Sigmoid colon (tissue), 7 donors: ENCODE data around the gene ATXN2. TPM values are rescaled to one million over a fixed set of nuclear protein-coding genes. Genes with fewer than 3 reads are reported as not detected.

Experiments
- DNase-seq: peaks from one replicate; pipeline ENCODE4 v3.0.0-alpha.2; 2019
- H3K27ac ChIP-seq, 4 donors: fragments of 200-600 bp; sonication (generic); one replicate each; pipeline ENCODE4 v1.5.1; 2016 to 2019; ENCODE audit warnings: mild to moderate bottlenecking in 1 of 4
- H3K27me3 ChIP-seq, 3 donors: fragments of 200-600 bp; sonication (generic); one replicate each; pipeline ENCODE4 v1.5.1; 2019; ENCODE audit warnings: mild to moderate bottlenecking in 1 of 3
- H3K36me3 ChIP-seq, 4 donors: fragments of 200-600 bp; sonication (generic); one replicate each; pipeline ENCODE4 v1.5.1; 2016 to 2019
- H3K4me1 ChIP-seq, 4 donors: fragments of 200-600 bp; sonication (generic); one replicate each; pipeline ENCODE4 v1.5.1; 2017 to 2019
- H3K4me3 ChIP-seq, 4 donors: fragments of 200-600 bp; sonication (generic); one replicate each; pipeline ENCODE4 v1.5.1; 2017 to 2019; ENCODE audit warnings: mild to moderate bottlenecking in 2 of 4, moderate library complexity in 1 of 4
- H3K9me3 ChIP-seq, 4 donors: fragments of 200-600 bp in 3 of 4; sonication (generic) in 3 of 4; one replicate each; pipeline versions ENCODE4 v1.5.1 to v1.6.1; 2013 to 2019
- CTCF ChIP-seq, 4 experiments: fragments of 450-650 bp in 3 of 4; fragments of 200-600 bp in 1 of 4; IDR thresholded peaks; one replicate each; pipeline ENCODE4 v1.5.1; 2016 to 2019; ENCODE audit warnings: antibody characterized with exemption in 4 of 4, mild to moderate bottlenecking in 3 of 4, moderate library complexity in 2 of 4
- EP300 ChIP-seq, 4 donors: sonication (generic); formaldehyde crosslinking; IDR thresholded peaks; one replicate each; pipeline ENCODE4 v1.6.1; 2017; ENCODE audit warnings: antibody characterized with exemption in 4 of 4
- POLR2A ChIP-seq, 2 donors: fragments of 450-650 bp; IDR thresholded peaks; one replicate each; pipeline ENCODE4 v1.6.1; 2016; ENCODE audit warnings: antibody characterized with exemption in 2 of 2, mild to moderate bottlenecking in 2 of 2, moderate library complexity in 2 of 2
- POLR2AphosphoS5 ChIP-seq, 4 donors: sonication (generic); formaldehyde crosslinking; IDR thresholded peaks; one replicate each; pipeline ENCODE4 v1.6.1; 2017; ENCODE audit warnings: antibody characterized with exemption in 4 of 4
- WGBS, 2 donors: extraction: QIAGEN DNeasy Blood & Tissue Kit; methylation state at CpG; one replicate each; pipeline ENCODE4 v1.1.7; 2013; 5-methylcytosine and 5-hydroxymethylcytosine counted together
- intact Hi-C: fragments of 100-400 bp; cut with DNase I; formaldehyde crosslinking; loops from one replicate; pipeline ENCODE4 v1.15.1; 2023
- polyA plus RNA-seq, 3 donors: library from polyadenylated mRNA; stranded (reverse); fragments of 200-250 nt; gene quantifications; one replicate each; pipeline ENCODE4 v1.2.3, GENCODE V29; 2013
- total RNA-seq, 4 donors: library from RNA; depleted of rRNA; stranded (reverse); fragments of >200 nt; gene quantifications; one replicate each; pipeline ENCODE4 v1.1.0, GENCODE V29; 2016
- donor health status: healthy with polysubstance abuse.
- donor health status: Bipolar disorder and iron deficiency.
- donor health status: healthy.

The ATXN2 gene
- total and polyA plus RNA-seq, 7 donors = 6.5 to 119 (median 42.5) TPM

GRCh38 chr12:111409780-111410430 lies 189.2 kb downstream of the ATXN2 start:
- TF ChIP-seq POLR2AphosphoS5 (IDR thresholded peaks at IDR 0.05) (peak in 2 of 4 donors; percentile 10 to 17), CTCF (IDR thresholded peaks at IDR 0.05) (no peak)
- Histone ChIP-seq H3K9me3 (no peaks in the 10 kb centered on the region), H3K27ac (peak overlapping the region; percentile 68 to 84 (median 74)), H3K4me3 (peak overlapping the region in 1 of 4 donors; percentile 11), H3K4me1 (peaks cover 0 to 85% (median 56%) of the 10 kb centered on the region in 4 donors), H3K36me3 (no peaks in the 10 kb centered on the region), H3K27me3 (no peaks in the 10 kb centered on the region)
- intact Hi-C loops = loop anchor here (10.0 kb wide), 1 partner anchor 265 kb away; no protein-coding TSS in a partner anchor
- 53 to 71% methylated on average over 14 of the region's 14 CpGs for WGBS, 2 donors
- DNase-seq = peak; percentile 81

- WGBS, 2 donors = 39 to 73% methylated on average over 15 of the region's 15 CpGs
- Histone ChIP-seq H3K9me3 (no peaks in the 10 kb centered on the region), H3K27me3 (no peaks in the 10 kb centered on the region), H3K36me3 (no peaks in the 10 kb centered on the region), H3K27ac (peak overlapping the region; percentile 68 to 84 (median 74)), H3K4me3 (peak overlapping the region in 1 of 4 donors; percentile 11), H3K4me1 (peaks cover 0 to 90% (median 61%) of the 10 kb centered on the region in 4 donors)
- TF ChIP-seq POLR2AphosphoS5 (IDR thresholded peaks at IDR 0.05) (no peak), EP300 (IDR thresholded peaks at IDR 0.05) (no peak)
- no peak for DNase-seq
- intact Hi-C loops = loop anchor here (10.0 kb wide), 1 partner anchor 265 kb away; no protein-coding TSS in a partner anchor
These were observed 189.7 kb downstream of the ATXN2 start for GRCh38 chr12:111409403-111409779.

- Histone ChIP-seq H3K9me3 (no peaks in the 10 kb centered on the region), H3K4me3 (peak overlapping the region in 1 of 4 donors; percentile 11), H3K4me1 (peaks cover 0 to 87% (median 62%) of the 10 kb centered on the region in 4 donors), H3K36me3 (no peaks in the 10 kb centered on the region), H3K27me3 (no peaks in the 10 kb centered on the region), H3K27ac (peak overlapping the region; percentile 68 to 84 (median 74))
- intact Hi-C loops = loop anchor here (10.0 kb wide), 1 partner anchor 266 kb away; no protein-coding TSS in a partner anchor
- 77 to 87% methylated on average over 4 of the region's 4 CpGs for WGBS, 2 donors
- no peak for DNase-seq
- TF ChIP-seq POLR2A (IDR thresholded peaks at IDR 0.05) (no peak), CTCF (IDR thresholded peaks at IDR 0.05) (no peak)
These were observed 190.3 kb downstream of the ATXN2 start for GRCh38 chr12:111408686-111409402.

- no peak for TF ChIP-seq CTCF (IDR thresholded peaks at IDR 0.05)
- TF ChIP-seq POLR2AphosphoS5 (IDR thresholded peaks at IDR 0.05) = no peak
- no peak for TF ChIP-seq POLR2A (IDR thresholded peaks at IDR 0.05)
- TF ChIP-seq EP300 (IDR thresholded peaks at IDR 0.05) = no peak
- Histone ChIP-seq H3K4me1 (peaks cover 0 to 87% (median 64%) of the 10 kb centered on the region in 4 donors), H3K27ac (peak overlapping the region in 3 of 4 donors; percentile 77 to 84 (median 82)), H3K9me3 (no peaks in the 10 kb centered on the region), H3K4me3 (peak overlapping the region in 2 of 4 donors; percentile 75 to 76), H3K27me3 (no peaks in the 10 kb centered on the region), H3K36me3 (no peaks in the 10 kb centered on the region)
- intact Hi-C loops = loop anchor here (10.0 kb wide), 1 partner anchor 267 kb away; no protein-coding TSS in a partner anchor
- no peak for DNase-seq
- 79 to 91% methylated on average over 1 of the region's 1 CpG for WGBS, 2 donors
These were observed 191.0 kb downstream of the ATXN2 start for GRCh38 chr12:111408116-111408440.
